H9 (cell line): ENCODE results near the gene IL15. TPM values are rescaled to one million over a fixed set of nuclear protein-coding genes. Genes with fewer than 3 reads are reported as not detected.

ENCODE experiments used
- DNase-seq: peaks from one replicate; pipeline ENCODE4 v3.0.0-alpha.2; 2017
- H2AFZ ChIP-seq: one replicate; pipeline ENCODE4 v1.6.1; 2013; ENCODE audit warnings: mild to moderate bottlenecking, low read length, control low read depth, moderate library complexity
- H2AK5ac ChIP-seq: 2 replicates; pipeline ENCODE4 v1.6.1; 2013; ENCODE audit warnings: low read length, control low read depth, mixed read lengths; ENCODE audit not compliant: insufficient read length
- H2BK120ac ChIP-seq: one replicate; pipeline ENCODE4 v1.6.1; 2013; ENCODE audit warnings: low read depth, mild to moderate bottlenecking, low read length, control low read depth, inconsistent platforms; ENCODE audit not compliant: poor library complexity, severe bottlenecking
- H2BK12ac ChIP-seq: 2 replicates; pipeline ENCODE4 v1.6.1; 2013; ENCODE audit warnings: low read length, control low read depth, mixed read lengths, low read depth; ENCODE audit not compliant: insufficient read length
- H2BK15ac ChIP-seq: 2 replicates; pipeline ENCODE4 v1.6.1; 2013; ENCODE audit warnings: low read depth, low read length, control low read depth
- H2BK20ac ChIP-seq: one replicate; pipeline ENCODE4 v1.6.1; 2013; ENCODE audit warnings: low read depth, mild to moderate bottlenecking, low read length, control low read depth, inconsistent platforms; ENCODE audit not compliant: poor library complexity, severe bottlenecking
- H2BK5ac ChIP-seq: 2 replicates; pipeline ENCODE4 v1.6.1; 2013; ENCODE audit warnings: low read length, control low read depth, mixed read lengths; ENCODE audit not compliant: insufficient read length
- H3K14ac ChIP-seq: 2 replicates; pipeline ENCODE4 v1.6.1; 2013; ENCODE audit warnings: low read length, control low read depth; ENCODE audit not compliant: insufficient read depth
- H3K18ac ChIP-seq: 2 replicates; pipeline ENCODE4 v1.6.1; 2013; ENCODE audit warnings: low read depth, mild to moderate bottlenecking, mixed read lengths, low read length, control low read depth; ENCODE audit not compliant: insufficient read length
- H3K23ac ChIP-seq: 2 replicates; pipeline ENCODE4 v1.6.1; 2013; ENCODE audit warnings: low read length, control low read depth, mixed read lengths, low read depth; ENCODE audit not compliant: insufficient read length
- H3K23me2 ChIP-seq: 2 replicates; pipeline ENCODE4 v1.6.1; 2013; ENCODE audit warnings: low read depth, mild to moderate bottlenecking, mixed read lengths, low read length, control low read depth; ENCODE audit not compliant: insufficient read length, poor library complexity, severe bottlenecking
- H3K27ac ChIP-seq: 2 replicates; pipeline ENCODE4 v1.5.1; 2013; ENCODE audit warnings: low read length, control low read depth, mixed read lengths, low read depth; ENCODE audit not compliant: insufficient read length
- H3K27me3 ChIP-seq: 2 replicates; pipeline ENCODE4 v1.6.1; 2013; ENCODE audit warnings: low read length, control low read depth, inconsistent platforms; ENCODE audit not compliant: insufficient read depth
- H3K4ac ChIP-seq: 2 replicates; pipeline ENCODE4 v1.6.1; 2013; ENCODE audit warnings: low read depth, mild to moderate bottlenecking, control low read depth, inconsistent platforms, low read length, moderate library complexity
- H3K4me1 ChIP-seq: 2 replicates; pipeline ENCODE4 v1.6.1; 2013; ENCODE audit warnings: low read length, control low read depth, inconsistent platforms; ENCODE audit not compliant: insufficient read depth
- H3K4me2 ChIP-seq: 2 replicates; pipeline ENCODE4 v1.6.1; 2013; ENCODE audit warnings: low read length, control low read depth, mixed read lengths; ENCODE audit not compliant: insufficient read length, insufficient read depth
- H3K56ac ChIP-seq: 2 replicates; pipeline ENCODE4 v1.6.1; 2013; ENCODE audit warnings: low read depth, mild to moderate bottlenecking, mixed read lengths, low read length, control low read depth; ENCODE audit not compliant: insufficient read length
- H3K79me1 ChIP-seq: 2 replicates; pipeline ENCODE4 v1.6.1; 2013; ENCODE audit warnings: low read depth, mild to moderate bottlenecking, moderate library complexity, low read length, control low read depth, inconsistent platforms; ENCODE audit not compliant: insufficient read depth, poor library complexity, severe bottlenecking
- H3K79me2 ChIP-seq: 2 replicates; pipeline ENCODE4 v1.6.1; 2013; ENCODE audit warnings: low read length, control low read depth, inconsistent platforms; ENCODE audit not compliant: insufficient read depth
- H3K9ac ChIP-seq: 2 replicates; pipeline ENCODE4 v1.6.1; 2013; ENCODE audit warnings: low read length, control low read depth, mixed read lengths; ENCODE audit not compliant: insufficient read length; ENCODE audit errors: extremely low read depth
- H3K9me3 ChIP-seq: one replicate; pipeline ENCODE4 v1.6.1; 2013; ENCODE audit warnings: low read depth, low read length, inconsistent platforms; ENCODE audit not compliant: control insufficient read depth
- H3T11ph ChIP-seq: one replicate; pipeline ENCODE4 v1.6.1; 2013; ENCODE audit warnings: mild to moderate bottlenecking, low read length, control low read depth, inconsistent platforms
- H4K20me1 ChIP-seq: one replicate; pipeline ENCODE4 v1.6.1; 2013; ENCODE audit not compliant: control insufficient read depth, insufficient read length, insufficient read depth
- H4K5ac ChIP-seq: 2 replicates; pipeline ENCODE4 v1.6.1; 2013; ENCODE audit warnings: low read depth, mild to moderate bottlenecking, mixed read lengths, low read length, control low read depth; ENCODE audit not compliant: insufficient read length
- H4K8ac ChIP-seq: replicated peaks from 2 replicates; pipeline ENCODE4 v1.6.1; 2013; ENCODE audit warnings: low read length, control low read depth, mixed read lengths, low read depth; ENCODE audit not compliant: insufficient read length
- H4K91ac ChIP-seq: 2 replicates; pipeline ENCODE4 v1.6.1; 2013; ENCODE audit warnings: low read depth, mild to moderate bottlenecking, moderate library complexity, mixed read lengths, low read length, control low read depth; ENCODE audit not compliant: insufficient read length
- H3K27ac Mint-ChIP-seq, 3 experiments: 2 replicates in 2 of 3; 3 replicates in 1 of 3; pipeline ENCODE4 v1.8.0; 2020 to 2021; ENCODE audit warnings: mixed read lengths in 3 of 3, mild to moderate bottlenecking in 1 of 3, moderate library complexity in 1 of 3
- H3K27me3 Mint-ChIP-seq: 2 replicates; pipeline ENCODE4 v1.8.0; 2021; ENCODE audit warnings: low read depth, mild to moderate bottlenecking, moderate library complexity, mixed read lengths
- H3K36me3 Mint-ChIP-seq, 3 experiments: 2 replicates in 2 of 3; 3 replicates in 1 of 3; pipeline ENCODE4 v1.8.0; 2020 to 2021; ENCODE audit warnings: low read depth in 3 of 3, mixed read lengths in 3 of 3; ENCODE audit not compliant: insufficient read depth in 1 of 3
- H3K4me1 Mint-ChIP-seq, 2 experiments: 2 replicates each; pipeline ENCODE4 v1.8.0; 2020; ENCODE audit warnings: mixed read lengths in 2 of 2
- H3K4me3 Mint-ChIP-seq, 2 experiments: 2 replicates in 1 of 2; 3 replicates in 1 of 2; pipeline ENCODE4 v1.8.0; 2020 to 2021; ENCODE audit warnings: mild to moderate bottlenecking in 2 of 2, mixed read lengths in 2 of 2, moderate library complexity in 1 of 2
- H3K9me3 Mint-ChIP-seq, 2 experiments: 2 replicates in 1 of 2; 3 replicates in 1 of 2; pipeline ENCODE4 v1.8.0; 2020; ENCODE audit warnings: mild to moderate bottlenecking in 2 of 2, mixed read lengths in 2 of 2, moderate library complexity in 1 of 2
- WGBS: extraction: QIAGEN DNeasy Blood & Tissue Kit; methylation state at CpG from one replicate; pipeline ENCODE4 v1.1.7; 2013; ENCODE audit warnings: missing lambda C conversion rate, low lambda C conversion rate, mixed read lengths; ENCODE audit not compliant: insufficient read length; ENCODE audit errors: extremely low coverage; 5-methylcytosine and 5-hydroxymethylcytosine counted together
- total RNA-seq: library from RNA; stranded (reverse); gene quantifications from 2 replicates; pipeline ENCODE4 v1.2.1, GENCODE V29; 2021
- TF ChIP-seq, protein P1 (sequence below): fragments of 200-600 bp; sonication (generic); conservative IDR thresholded peaks from 3 replicates; pipeline ENCODE4 v1.8.0; 2021; ENCODE audit warnings: antibody characterized with exemption, mild to moderate bottlenecking

The IL15 gene
- total RNA-seq, 1 experiment from 2014 or later: 0.61 TPM

DNA sequence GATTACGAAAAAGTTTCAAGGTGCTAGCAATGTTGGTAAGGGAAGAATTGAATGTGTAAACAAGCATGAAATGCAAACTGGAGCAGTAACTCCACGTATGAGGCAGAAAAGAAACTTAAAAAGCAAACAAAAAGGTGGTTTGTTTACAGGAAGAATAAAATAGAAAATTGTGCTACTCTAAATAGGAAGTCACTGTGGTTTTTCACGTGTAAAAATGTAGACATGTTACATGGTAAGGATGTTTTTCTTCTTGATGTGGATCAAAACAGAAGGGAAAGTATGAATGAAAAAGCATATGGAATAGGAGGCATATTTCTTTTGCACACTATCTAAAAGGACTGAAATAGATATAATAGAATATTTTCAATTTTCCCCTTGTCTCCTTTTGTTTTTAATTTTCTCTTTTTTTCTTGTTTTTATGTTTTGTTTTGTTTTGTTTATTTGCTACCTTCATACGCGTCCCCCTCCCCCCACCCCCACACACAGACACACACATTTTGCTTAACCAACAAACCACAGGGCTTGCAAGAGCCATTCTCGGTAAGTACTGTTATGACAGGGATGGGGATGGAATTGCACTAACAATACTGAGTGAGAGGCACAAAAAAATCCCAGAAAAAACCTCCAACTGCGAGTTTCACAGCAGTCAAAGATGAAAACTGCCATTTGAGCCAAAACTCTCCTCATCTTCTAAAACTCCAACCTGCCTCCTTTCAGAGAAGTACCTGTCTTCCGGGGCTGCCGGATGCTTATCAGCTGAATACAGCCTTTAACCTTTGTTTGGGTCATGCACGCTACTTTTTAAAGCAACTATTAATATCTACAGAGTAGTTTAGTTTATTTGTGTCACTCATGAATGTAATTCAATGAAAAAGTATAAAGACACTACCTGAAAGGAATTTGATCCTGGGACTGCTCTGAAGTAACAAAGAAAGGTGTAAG lies 135.8 kb downstream of the IL15 start:
- Histone ChIP-seq H3K79me2 (no peaks in the 10 kb centered on the region), H3K23ac (no peak overlapping the region)
- WGBS: no CpG with 5 or more reads among the region's 10 CpGs

More for the DNA sequence above, 135.8 kb downstream of the IL15 start:
- Mint-ChIP-seq H3K4me3 (no peak overlapping the region), H3K27ac (peak overlapping the region in 1 of 3 experiments; percentile 27; a peak in 1 of 7 replicates), H3K9me3 (no peaks in the 10 kb centered on the region; a peak in 1 of 5 replicates), H3K27me3 (no peaks in the 10 kb centered on the region), H3K4me1 (peaks cover 17 to 25% of the 10 kb centered on the region in 2 experiments), H3K36me3 (peaks cover 0 to 4% (median 2%) of the 10 kb centered on the region in 3 experiments; a peak in 3 of 7 replicates)
- H3K9ac ChIP-seq: no peak overlapping the region
- H3K4me2 ChIP-seq: no peak overlapping the region
- H4K5ac ChIP-seq: no peak overlapping the region
- no peak overlapping the region for H3K27ac ChIP-seq
- H2BK12ac ChIP-seq: no peak overlapping the region
- H3K14ac ChIP-seq: no peak overlapping the region
- no peaks in the 10 kb centered on the region for H4K20me1 ChIP-seq
- no peak overlapping the region for H4K91ac ChIP-seq
- no peak overlapping the region for H2AFZ ChIP-seq
- H3K9me3 ChIP-seq: no peaks in the 10 kb centered on the region
- no peak overlapping the region for H2BK15ac ChIP-seq
- TF ChIP-seq, protein P1, sequence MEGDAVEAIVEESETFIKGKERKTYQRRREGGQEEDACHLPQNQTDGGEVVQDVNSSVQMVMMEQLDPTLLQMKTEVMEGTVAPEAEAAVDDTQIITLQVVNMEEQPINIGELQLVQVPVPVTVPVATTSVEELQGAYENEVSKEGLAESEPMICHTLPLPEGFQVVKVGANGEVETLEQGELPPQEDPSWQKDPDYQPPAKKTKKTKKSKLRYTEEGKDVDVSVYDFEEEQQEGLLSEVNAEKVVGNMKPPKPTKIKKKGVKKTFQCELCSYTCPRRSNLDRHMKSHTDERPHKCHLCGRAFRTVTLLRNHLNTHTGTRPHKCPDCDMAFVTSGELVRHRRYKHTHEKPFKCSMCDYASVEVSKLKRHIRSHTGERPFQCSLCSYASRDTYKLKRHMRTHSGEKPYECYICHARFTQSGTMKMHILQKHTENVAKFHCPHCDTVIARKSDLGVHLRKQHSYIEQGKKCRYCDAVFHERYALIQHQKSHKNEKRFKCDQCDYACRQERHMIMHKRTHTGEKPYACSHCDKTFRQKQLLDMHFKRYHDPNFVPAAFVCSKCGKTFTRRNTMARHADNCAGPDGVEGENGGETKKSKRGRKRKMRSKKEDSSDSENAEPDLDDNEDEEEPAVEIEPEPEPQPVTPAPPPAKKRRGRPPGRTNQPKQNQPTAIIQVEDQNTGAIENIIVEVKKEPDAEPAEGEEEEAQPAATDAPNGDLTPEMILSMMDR: no peak
- no peak overlapping the region for H3K56ac ChIP-seq
- H3K27me3 ChIP-seq: no peaks in the 10 kb centered on the region
- H3K4me1 ChIP-seq: no peaks in the 10 kb centered on the region; the same call in 1 of the 2 replicates
- DNase-seq: no peak
- H3K4ac ChIP-seq: no peak overlapping the region
- H3K79me1 ChIP-seq: no peaks in the 10 kb centered on the region
- H2BK5ac ChIP-seq: no peak overlapping the region
- no peaks in the 10 kb centered on the region for H3K23me2 ChIP-seq
- no peak overlapping the region for H2AK5ac ChIP-seq
- H3T11ph ChIP-seq: no peak overlapping the region
- H2BK20ac ChIP-seq: no peak overlapping the region
- no peak overlapping the region for H2BK120ac ChIP-seq
- no peak overlapping the region for H3K18ac ChIP-seq
- no peak overlapping the region for H4K8ac ChIP-seq
